IPS DF 6.9 (cell line): Measurements from ENCODE around the gene NT5M.

Source experiments
- DNase-seq: peaks from one replicate; pipeline ENCODE4 v3.0.0-alpha.2; 2013; ENCODE audit warnings: low read depth, low spot score
- H3K27ac ChIP-seq: one replicate; pipeline ENCODE4 v1.5.1; 2013; ENCODE audit warnings: low read length, control low read depth
- H3K27me3 ChIP-seq: 2 replicates; pipeline ENCODE4 v1.6.1; 2013; ENCODE audit warnings: mild to moderate bottlenecking, low read length; ENCODE audit not compliant: control insufficient read depth, insufficient read depth
- H3K36me3 ChIP-seq: 2 replicates; pipeline ENCODE4 v1.6.1; 2013; ENCODE audit warnings: low read length; ENCODE audit not compliant: control insufficient read depth, insufficient read depth
- H3K4me1 ChIP-seq: 2 replicates; pipeline ENCODE4 v1.6.1; 2013; ENCODE audit warnings: low read length; ENCODE audit not compliant: control insufficient read depth, insufficient read depth
- H3K4me3 ChIP-seq: 2 replicates; pipeline ENCODE4 v1.5.1; 2013; ENCODE audit warnings: mild to moderate bottlenecking, low read length
- H3K9me3 ChIP-seq: 2 replicates; pipeline ENCODE4 v1.6.1; 2013; ENCODE audit warnings: low read length, inconsistent platforms; ENCODE audit not compliant: control insufficient read depth, insufficient read depth
- WGBS: extraction: QIAGEN DNeasy Blood & Tissue Kit; methylation state at CpG from one replicate; pipeline ENCODE4 v1.1.7; 2013; ENCODE audit warnings: mixed read lengths, missing lambda C conversion rate; ENCODE audit not compliant: insufficient read length, insufficient coverage; 5-methylcytosine and 5-hydroxymethylcytosine counted together

NT5M gene

DNA sequence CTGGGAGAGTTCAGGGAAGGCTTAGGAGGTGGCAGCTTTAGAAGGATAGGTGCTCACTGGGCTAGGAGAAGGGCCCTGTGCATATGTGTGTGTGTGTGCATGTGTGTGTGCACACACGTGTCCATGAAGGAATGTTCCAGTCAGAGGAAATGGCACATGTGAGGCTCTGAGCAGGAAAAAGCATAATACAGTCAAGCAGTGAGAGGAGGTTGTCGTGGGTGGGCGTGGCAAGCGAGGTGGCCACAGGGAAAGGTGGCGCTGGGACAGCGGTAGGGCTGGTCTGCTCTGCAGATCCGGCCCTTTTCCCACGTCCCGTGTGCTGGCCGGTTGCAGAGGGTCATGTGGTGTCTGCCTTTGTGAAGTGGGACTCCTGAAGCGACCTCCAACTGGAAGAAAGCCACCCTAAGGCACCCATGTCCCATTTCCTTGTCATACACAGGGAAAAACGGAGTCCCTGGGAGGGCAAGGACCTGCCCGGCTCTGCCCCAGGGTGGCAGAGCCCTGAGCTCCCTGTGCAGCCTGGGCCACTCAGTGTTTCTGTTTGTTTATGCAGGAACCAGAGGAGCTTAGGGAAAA lies 40.1 kb downstream of the NT5M start:
- no peaks in the 10 kb centered on the region for H3K4me1 ChIP-seq
- H3K27ac ChIP-seq: no peak overlapping the region
- H3K36me3 ChIP-seq: no peaks in the 10 kb centered on the region
- no peak overlapping the region for H3K4me3 ChIP-seq
- no CpG with 5 or more reads among the region's 13 CpGs for WGBS
- H3K9me3 ChIP-seq: no peaks in the 10 kb centered on the region
- no peaks in the 10 kb centered on the region for H3K27me3 ChIP-seq
- no peak for DNase-seq

DNA sequence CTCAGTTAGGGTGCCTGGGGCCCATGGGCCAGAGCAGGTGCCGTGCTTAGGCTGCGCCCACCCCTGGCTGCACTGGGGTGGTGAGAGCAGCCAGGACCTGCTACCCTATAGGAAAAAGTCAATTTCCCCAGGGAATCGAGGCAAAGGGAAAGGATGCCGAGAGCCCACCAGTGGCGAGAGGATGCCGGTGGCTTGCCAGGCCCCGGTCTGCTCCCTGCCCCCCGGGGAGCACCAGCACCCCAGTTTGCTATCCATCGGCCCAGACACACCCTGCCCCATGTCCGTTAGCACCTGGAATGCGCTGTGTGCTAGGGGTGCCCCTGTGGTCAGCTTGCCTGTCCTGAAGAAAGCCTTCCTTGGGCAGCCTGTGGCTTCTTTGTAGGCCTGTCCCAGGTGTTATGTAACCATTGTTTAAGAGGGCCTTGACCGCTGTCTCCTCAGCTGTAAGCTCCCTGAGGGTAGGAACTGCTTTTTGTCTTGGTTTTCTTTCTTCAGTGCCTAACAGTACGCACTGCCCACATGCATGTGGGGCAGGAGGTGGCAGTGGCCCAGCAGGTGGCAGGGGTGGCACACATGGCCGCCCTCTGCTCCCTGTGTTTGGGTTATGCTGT lies 40.8 kb downstream of the NT5M start:
- WGBS: no CpG with 5 or more reads among the region's 14 CpGs
- Histone ChIP-seq H3K4me1 (no peaks in the 10 kb centered on the region), H3K4me3 (no peak overlapping the region), H3K36me3 (no peaks in the 10 kb centered on the region), H3K27me3 (no peaks in the 10 kb centered on the region), H3K27ac (no peak overlapping the region), H3K9me3 (no peaks in the 10 kb centered on the region)
- no peak for DNase-seq

DNA sequence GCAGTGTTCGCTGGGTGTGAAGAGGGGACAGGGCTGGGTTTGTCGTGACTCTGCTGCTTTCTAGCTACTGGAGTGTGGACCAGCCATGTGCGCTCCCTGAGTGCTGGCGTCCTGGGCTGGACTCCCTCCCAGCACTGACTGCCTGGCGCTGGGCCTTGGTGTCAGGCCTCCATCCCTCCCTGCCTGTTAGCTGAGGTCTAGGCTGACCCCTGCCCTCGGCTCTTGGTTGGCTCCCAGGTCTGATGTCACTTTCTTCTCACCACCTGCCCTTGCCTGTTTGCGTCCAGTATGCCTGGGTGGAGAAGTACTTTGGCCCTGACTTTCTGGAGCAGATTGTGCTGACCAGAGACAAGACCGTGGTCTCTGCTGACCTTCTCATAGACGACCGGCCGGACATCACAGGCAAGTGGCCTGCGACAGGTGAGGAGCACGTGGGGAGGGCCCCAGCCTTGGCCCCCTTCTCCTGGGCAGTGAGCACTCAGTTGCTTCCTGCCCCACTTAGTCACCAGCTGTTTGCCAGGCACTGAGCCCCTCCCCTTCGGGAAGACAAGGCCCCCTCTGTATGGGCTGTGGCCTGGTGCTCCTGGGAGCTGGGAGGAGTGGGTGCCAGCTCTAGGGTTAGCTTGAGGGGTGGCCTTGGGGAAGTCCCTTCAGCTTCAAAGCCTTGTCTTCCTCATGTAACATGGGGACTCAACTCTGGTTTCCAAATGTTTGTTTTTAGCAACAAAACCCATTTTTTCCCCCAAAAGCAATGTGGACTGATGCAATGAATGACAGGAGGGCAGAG lies 41.5 kb downstream of the NT5M start:
- no peak overlapping the region for H3K27ac ChIP-seq
- WGBS: no CpG with 5 or more reads among the region's 14 CpGs
- no peaks in the 10 kb centered on the region for H3K4me1 ChIP-seq
- DNase-seq: no peak
- H3K4me3 ChIP-seq: no peak overlapping the region
- no peaks in the 10 kb centered on the region for H3K27me3 ChIP-seq
- no peaks in the 10 kb centered on the region for H3K9me3 ChIP-seq
- no peaks in the 10 kb centered on the region for H3K36me3 ChIP-seq

DNA sequence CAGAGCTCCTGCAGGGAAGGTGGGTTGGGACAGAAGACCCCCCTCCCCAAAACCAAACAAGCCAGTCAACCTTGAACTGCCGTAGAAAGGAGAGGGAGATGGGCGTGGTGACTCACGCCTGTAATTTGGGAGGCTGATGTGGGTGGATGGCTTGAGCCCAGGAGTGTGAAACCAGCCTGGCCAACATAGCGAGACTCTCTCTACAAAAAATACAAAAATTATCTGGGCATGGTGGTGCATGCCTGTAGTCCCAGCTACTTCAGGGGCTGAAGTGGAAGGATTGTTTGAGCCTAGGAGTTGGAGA lies 42.1 kb downstream of the NT5M start:
- no peak overlapping the region for H3K4me3 ChIP-seq
- H3K4me1 ChIP-seq: no peaks in the 10 kb centered on the region
- no CpG with 5 or more reads among the region's 4 CpGs for WGBS
- no peaks in the 10 kb centered on the region for H3K36me3 ChIP-seq
- no peak overlapping the region for H3K27ac ChIP-seq
- no peaks in the 10 kb centered on the region for H3K9me3 ChIP-seq
- no peak for DNase-seq
- no peaks in the 10 kb centered on the region for H3K27me3 ChIP-seq

DNA sequence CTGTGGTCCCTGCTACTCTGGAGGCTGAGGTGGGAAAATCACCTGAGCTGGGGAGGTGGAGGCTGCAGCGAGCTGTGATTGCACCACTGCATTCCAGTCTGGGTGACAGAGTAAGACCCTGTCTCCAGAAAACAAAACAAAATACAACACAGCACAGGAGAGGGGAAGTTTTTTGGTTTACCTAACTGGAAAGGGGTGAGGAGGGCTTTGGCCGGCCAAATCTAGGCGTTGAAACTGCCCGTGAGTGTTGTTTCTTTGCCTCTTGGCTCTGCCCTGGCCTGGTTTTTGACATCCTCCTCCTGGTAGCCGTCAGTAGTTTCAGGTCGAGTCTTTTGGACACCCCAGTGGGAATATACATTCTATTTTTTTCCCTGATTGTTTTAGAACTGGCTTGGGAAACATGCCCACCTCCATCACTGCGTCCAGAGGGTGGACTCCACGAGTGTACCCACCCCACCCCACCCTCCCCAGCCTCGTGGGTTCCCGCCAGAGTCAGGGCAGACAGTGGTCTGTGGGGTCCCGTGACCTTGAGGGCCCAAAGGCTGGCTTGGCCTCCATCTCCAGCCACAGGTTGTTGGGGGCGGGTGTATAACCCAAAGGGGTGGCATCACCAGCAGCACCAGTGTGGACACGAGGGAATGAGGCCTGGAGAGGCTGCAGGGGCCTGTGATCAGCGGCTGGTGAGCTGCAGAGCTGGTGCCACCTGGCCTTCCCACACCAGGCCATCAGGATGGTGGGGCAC lies 42.7 kb downstream of the NT5M start:
- no peaks in the 10 kb centered on the region for H3K27me3 ChIP-seq
- no peak overlapping the region for H3K27ac ChIP-seq
- H3K36me3 ChIP-seq: no peaks in the 10 kb centered on the region
- no CpG with 5 or more reads among the region's 14 CpGs for WGBS
- no peaks in the 10 kb centered on the region for H3K9me3 ChIP-seq
- H3K4me1 ChIP-seq: 0 out of 2 replicates have a peak, but pooled peaks cover 1% of the 10 kb centered on the region
- H3K4me3 ChIP-seq: no peak overlapping the region
- no peak for DNase-seq

DNA sequence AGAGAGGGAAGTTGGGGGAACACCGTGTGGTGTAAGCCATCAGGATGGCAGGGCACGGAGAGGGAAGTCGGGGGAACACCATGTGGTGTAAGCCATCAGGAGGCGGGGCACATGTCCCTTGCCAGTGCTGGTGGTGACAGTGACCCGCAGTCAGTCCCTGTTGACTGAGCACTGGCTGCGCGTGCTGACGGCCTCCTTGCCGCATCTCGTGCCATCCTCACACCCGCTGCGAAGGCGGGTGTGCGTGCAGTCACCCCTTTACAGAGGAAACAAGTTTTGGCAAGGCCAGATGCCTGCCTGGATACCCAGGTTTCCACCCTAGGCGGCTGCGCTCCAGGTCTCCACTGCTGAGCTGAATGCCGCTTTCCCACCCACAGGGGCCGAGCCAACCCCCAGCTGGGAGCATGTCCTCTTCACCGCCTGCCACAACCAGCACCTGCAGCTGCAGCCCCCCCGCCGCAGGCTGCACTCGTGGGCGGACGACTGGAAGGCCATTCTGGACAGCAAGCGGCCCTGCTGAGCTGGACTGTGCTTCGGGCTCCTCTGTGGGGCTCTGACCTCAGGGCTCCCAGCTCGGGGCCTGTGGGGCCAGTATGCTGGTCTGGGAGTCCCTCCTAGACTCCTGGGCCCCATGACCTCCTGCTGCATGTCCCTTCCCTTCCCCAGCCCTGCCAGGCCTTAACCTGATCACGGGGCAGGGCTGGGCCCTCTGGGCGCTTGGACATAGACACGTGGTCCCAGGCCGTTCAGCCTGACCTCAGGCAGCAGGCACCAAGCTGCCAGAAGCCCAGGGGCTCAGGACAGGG lies 43.5 kb downstream of the NT5M start:
- Histone ChIP-seq H3K4me1 (peaks cover 6% of the 10 kb centered on the region; the same call in 1 of the 2 replicates), H3K9me3 (no peaks in the 10 kb centered on the region), H3K4me3 (no peak overlapping the region), H3K27me3 (no peaks in the 10 kb centered on the region), H3K27ac (no peak overlapping the region), H3K36me3 (no peaks in the 10 kb centered on the region)
- WGBS: no CpG with 5 or more reads among the region's 31 CpGs
- DNase-seq: no peak

DNA sequence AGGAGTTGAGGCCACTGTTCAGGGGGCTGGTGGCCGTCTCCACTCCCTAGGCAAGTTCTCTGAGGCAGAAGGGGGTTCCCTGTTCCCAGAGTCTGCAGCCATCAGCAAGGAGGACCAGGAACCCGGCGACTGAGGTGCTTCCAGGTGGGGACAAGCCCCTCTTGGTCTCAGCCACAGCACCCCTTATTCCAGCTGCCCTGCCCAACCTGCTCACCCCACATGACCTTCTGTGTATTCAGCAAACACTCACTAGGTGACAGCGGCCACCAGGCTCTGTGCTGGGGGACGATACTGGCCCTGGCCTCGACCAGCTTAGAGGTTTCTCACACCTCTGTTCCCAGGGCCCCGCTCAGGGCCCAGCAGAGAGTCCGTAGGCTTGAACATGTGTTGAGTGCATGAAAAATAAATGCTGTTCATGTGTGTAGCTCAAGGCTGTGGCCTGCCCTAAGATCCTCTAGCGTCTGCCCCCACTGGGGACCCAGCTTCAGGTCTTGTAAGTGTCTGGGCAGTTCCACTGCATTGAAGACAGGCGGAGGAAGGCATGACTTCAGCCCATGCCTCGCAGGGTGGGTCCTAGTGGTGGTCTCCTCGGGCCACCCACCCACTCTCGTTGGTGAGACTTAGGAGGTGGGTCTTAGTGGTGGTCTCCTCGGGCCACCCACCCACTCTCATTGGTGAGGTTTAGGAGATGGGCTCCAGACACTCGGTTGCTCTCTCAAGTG lies 44.2 kb downstream of the NT5M start:
- no CpG with 5 or more reads among the region's 15 CpGs for WGBS

DNA sequence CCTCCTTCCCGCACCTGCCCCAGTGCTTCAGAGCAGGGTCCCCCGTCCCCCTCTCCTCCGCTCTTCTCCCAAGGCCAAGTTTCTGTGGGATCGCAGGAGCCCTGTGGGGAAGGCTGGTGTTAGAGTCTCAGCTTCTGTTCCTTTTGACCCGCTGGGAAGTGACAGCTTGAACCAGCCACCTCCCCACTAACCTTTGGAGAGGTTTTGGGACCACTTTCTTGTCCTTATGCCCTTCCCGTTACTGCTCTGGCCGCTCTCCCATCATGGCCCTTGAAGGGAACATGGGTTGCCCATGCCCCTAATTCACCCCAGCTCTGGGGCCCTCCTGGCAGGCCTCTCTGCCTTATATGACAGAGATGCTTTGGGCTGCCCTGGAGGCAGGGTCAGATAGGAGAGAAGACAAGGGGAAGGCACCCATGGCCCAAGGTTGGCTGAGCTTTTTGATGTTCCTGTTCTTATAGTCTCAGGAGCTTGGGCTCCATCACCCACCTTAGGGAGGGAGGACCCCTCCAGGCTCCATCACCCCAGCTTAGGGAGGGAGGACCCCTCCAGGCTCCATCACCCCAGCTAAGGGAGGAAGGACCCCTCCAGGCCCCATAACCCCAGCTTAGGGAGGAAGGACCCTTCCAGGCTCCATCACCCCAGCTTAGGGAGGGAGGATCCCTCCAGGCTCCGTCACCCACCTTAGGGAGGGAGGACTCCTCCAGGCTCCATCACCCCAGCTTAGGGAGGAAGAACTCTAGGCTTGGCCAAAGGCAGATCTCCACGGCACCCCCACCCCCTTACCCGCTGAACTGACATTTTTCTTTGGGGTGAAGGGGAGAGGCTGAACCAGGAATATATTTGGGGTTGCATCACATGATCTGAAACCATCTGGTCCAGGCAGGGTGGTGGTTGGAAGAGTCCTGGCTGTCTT lies 45.0 kb downstream of the NT5M start:
- Histone ChIP-seq H3K4me1 (peaks cover 6% of the 10 kb centered on the region; the same call in 1 of the 2 replicates), H3K4me3 (no peak overlapping the region), H3K36me3 (no peaks in the 10 kb centered on the region), H3K9me3 (no peaks in the 10 kb centered on the region), H3K27me3 (no peaks in the 10 kb centered on the region), H3K27ac (no peak overlapping the region)
- no CpG with 5 or more reads among the region's 10 CpGs for WGBS
- no peak for DNase-seq

More for the DNA sequence above, 44.2 kb downstream of the NT5M start:
- Histone ChIP-seq H3K27me3 (no peaks in the 10 kb centered on the region), H3K36me3 (no peaks in the 10 kb centered on the region), H3K27ac (no peak overlapping the region), H3K4me1 (peaks cover 6% of the 10 kb centered on the region; the same call in 1 of the 2 replicates), H3K9me3 (no peaks in the 10 kb centered on the region), H3K4me3 (no peak overlapping the region)
- DNase-seq: no peak
